ENCODE data around the gene C1orf87.

- TF ChIP-seq, protein P1, sequence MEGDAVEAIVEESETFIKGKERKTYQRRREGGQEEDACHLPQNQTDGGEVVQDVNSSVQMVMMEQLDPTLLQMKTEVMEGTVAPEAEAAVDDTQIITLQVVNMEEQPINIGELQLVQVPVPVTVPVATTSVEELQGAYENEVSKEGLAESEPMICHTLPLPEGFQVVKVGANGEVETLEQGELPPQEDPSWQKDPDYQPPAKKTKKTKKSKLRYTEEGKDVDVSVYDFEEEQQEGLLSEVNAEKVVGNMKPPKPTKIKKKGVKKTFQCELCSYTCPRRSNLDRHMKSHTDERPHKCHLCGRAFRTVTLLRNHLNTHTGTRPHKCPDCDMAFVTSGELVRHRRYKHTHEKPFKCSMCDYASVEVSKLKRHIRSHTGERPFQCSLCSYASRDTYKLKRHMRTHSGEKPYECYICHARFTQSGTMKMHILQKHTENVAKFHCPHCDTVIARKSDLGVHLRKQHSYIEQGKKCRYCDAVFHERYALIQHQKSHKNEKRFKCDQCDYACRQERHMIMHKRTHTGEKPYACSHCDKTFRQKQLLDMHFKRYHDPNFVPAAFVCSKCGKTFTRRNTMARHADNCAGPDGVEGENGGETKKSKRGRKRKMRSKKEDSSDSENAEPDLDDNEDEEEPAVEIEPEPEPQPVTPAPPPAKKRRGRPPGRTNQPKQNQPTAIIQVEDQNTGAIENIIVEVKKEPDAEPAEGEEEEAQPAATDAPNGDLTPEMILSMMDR (IDR thresholded peaks at IDR 0.05) = no peak
- TF ChIP-seq TAF1 (IDR thresholded peaks at IDR 0.05; ENCODE audit: borderline replicate concordance, low read depth, low read length) (no peak), POLR2AphosphoS5 (IDR thresholded peaks at IDR 0.05; ENCODE audit: low read depth, low read length) (no peak), SIN3A (IDR thresholded peaks at IDR 0.05; ENCODE audit: borderline replicate concordance, low read depth, low read length) (no peak), GABPA (IDR thresholded peaks at IDR 0.05; ENCODE audit: low read depth) (no peak)
Measured at GRCh38 chr1:59997479-59998115, 76.0 kb downstream of the C1orf87 start.

Measured in SK-N-SH (cell line).